Neuronal stem cell (in vitro differentiated cells): ENCODE measurements around the gene KANSL1.
A peak's percentile ranks its signal among the peaks of the same experiment; 100 is the strongest.

Experiments used
- DNase-seq: peaks from one replicate; pipeline ENCODE4 v3.0.0-alpha.2; 2013; ENCODE audit warnings: low spot score
- H2AFZ ChIP-seq: one replicate; pipeline ENCODE4 v1.6.1; 2013; ENCODE audit warnings: mild to moderate bottlenecking, low read length, inconsistent platforms
- H2AK5ac ChIP-seq: 2 replicates; pipeline ENCODE4 v1.6.1; 2013; ENCODE audit warnings: low read depth, mild to moderate bottlenecking, inconsistent platforms, low read length, moderate library complexity, mixed read lengths
- H2BK120ac ChIP-seq: 2 replicates; pipeline ENCODE4 v1.6.1; 2013; ENCODE audit warnings: low read depth, mild to moderate bottlenecking, inconsistent platforms, low read length, moderate library complexity, mixed read lengths
- H2BK12ac ChIP-seq: one replicate; pipeline ENCODE4 v1.6.1; 2013; ENCODE audit warnings: low read length, inconsistent platforms
- H2BK15ac ChIP-seq: 2 replicates; pipeline ENCODE4 v1.6.1; 2013; ENCODE audit warnings: mild to moderate bottlenecking, low read length, inconsistent platforms, mixed read lengths
- H2BK5ac ChIP-seq: one replicate; pipeline ENCODE4 v1.6.1; 2013; ENCODE audit warnings: inconsistent platforms, mild to moderate bottlenecking, low read length, moderate library complexity
- H3K14ac ChIP-seq: one replicate; pipeline ENCODE4 v1.6.1; 2013; ENCODE audit warnings: low read length, inconsistent platforms
- H3K18ac ChIP-seq: 2 replicates; pipeline ENCODE4 v1.6.1; 2013; ENCODE audit warnings: low read length, inconsistent platforms
- H3K23ac ChIP-seq: 2 replicates; pipeline ENCODE4 v1.6.1; 2013; ENCODE audit warnings: low read depth, mild to moderate bottlenecking, mixed read lengths, low read length, inconsistent platforms; ENCODE audit not compliant: poor library complexity
- H3K27ac ChIP-seq: replicated peaks from 3 replicates; pipeline ENCODE4 v1.5.1; 2013; ENCODE audit warnings: low read length, inconsistent platforms
- H3K27me3 ChIP-seq, 3 experiments: 2 replicates each; pipeline ENCODE4 v1.6.1; 2013; ENCODE audit warnings: low read length in 3 of 3, mild to moderate bottlenecking in 2 of 3, inconsistent platforms in 1 of 3, low read depth in 1 of 3, mixed read lengths in 1 of 3, moderate library complexity in 1 of 3; ENCODE audit not compliant: control insufficient read depth in 3 of 3, insufficient read depth in 3 of 3
- H3K36me3 ChIP-seq, 2 donors: replicated peaks in 1 of 2; 2 replicates each; pipeline ENCODE4 v1.6.1; 2013; ENCODE audit warnings: low read length in 2 of 2; ENCODE audit not compliant: control insufficient read depth in 2 of 2, insufficient read depth in 2 of 2
- H3K4ac ChIP-seq: 2 replicates; pipeline ENCODE4 v1.6.1; 2013; ENCODE audit warnings: inconsistent platforms, mild to moderate bottlenecking, low read length, moderate library complexity
- H3K4me1 ChIP-seq, 2 donors: 1 replicate in 1 of 2; 2 replicates in 1 of 2; pipeline ENCODE4 v1.6.1; 2013; ENCODE audit warnings: low read length in 2 of 2, low read depth in 1 of 2; ENCODE audit not compliant: control insufficient read depth in 2 of 2, insufficient read depth in 1 of 2
- H3K4me2 ChIP-seq: one replicate; pipeline ENCODE4 v1.6.1; 2013; ENCODE audit warnings: mild to moderate bottlenecking, low read length, inconsistent platforms; ENCODE audit not compliant: insufficient read depth, poor library complexity, severe bottlenecking
- H3K4me3 ChIP-seq, 2 donors: 2 replicates each; pipeline ENCODE4 v1.5.1; 2013; ENCODE audit warnings: low read length in 2 of 2, mild to moderate bottlenecking in 2 of 2, inconsistent platforms in 1 of 2, moderate library complexity in 1 of 2
- H3K79me1 ChIP-seq: one replicate; pipeline ENCODE4 v1.6.1; 2013; ENCODE audit warnings: low read depth, mild to moderate bottlenecking, inconsistent platforms, low read length, moderate library complexity
- H3K9ac ChIP-seq: one replicate; pipeline ENCODE4 v1.6.1; 2013; ENCODE audit warnings: mild to moderate bottlenecking, low read depth, low read length, inconsistent platforms; ENCODE audit not compliant: poor library complexity
- H3K9me3 ChIP-seq, 2 donors: replicated peaks in 1 of 2; 2 replicates each; pipeline versions ENCODE3 to v1.6.1; 2013; ENCODE audit warnings: low read length in 2 of 2, mild to moderate bottlenecking in 2 of 2, inconsistent platforms in 1 of 2, low read depth in 1 of 2, mixed read lengths in 1 of 2, moderate library complexity in 1 of 2; ENCODE audit not compliant: control insufficient read depth in 2 of 2, insufficient read depth in 1 of 2
- H4K8ac ChIP-seq: one replicate; pipeline ENCODE4 v1.6.1; 2013; ENCODE audit warnings: low read depth, mild to moderate bottlenecking, inconsistent platforms, low read length, moderate library complexity
- H4K91ac ChIP-seq: one replicate; pipeline ENCODE4 v1.6.1; 2013; ENCODE audit warnings: low read length, low read depth, mild to moderate bottlenecking, inconsistent platforms; ENCODE audit not compliant: poor library complexity
- WGBS, 2 donors: extraction: QIAGEN DNeasy Blood & Tissue Kit; methylation state at CpG; one replicate each; pipeline ENCODE4 v1.1.7; 2013; ENCODE audit warnings: missing lambda C conversion rate in 2 of 2, mixed read lengths in 1 of 2; ENCODE audit not compliant: insufficient read length in 2 of 2, insufficient replicate concordance in 1 of 2; ENCODE audit errors: extremely low coverage in 2 of 2; 5-methylcytosine and 5-hydroxymethylcytosine counted together

Gene KANSL1

GRCh38 chr17:46193626-46194392 is 580 bp upstream of the KANSL1 start:
- peak overlapping the region; percentile 94 for H2AFZ ChIP-seq
- peak overlapping the region; percentile 97 for H2BK5ac ChIP-seq
- DNase-seq: peak; percentile 93
- peak overlapping the region; percentile 71 for H2BK15ac ChIP-seq
- H3K27ac ChIP-seq: peak overlapping the region; percentile 94
- peak overlapping the region; percentile 99 for H3K4ac ChIP-seq
- peak overlapping the region; percentile 100 for H3K23ac ChIP-seq
- H3K14ac ChIP-seq: peak overlapping the region; percentile 99
- peak overlapping the region; percentile 58 for H4K8ac ChIP-seq
- peaks cover 0 to 26% of the 10 kb centered on the region in 2 donors for H3K36me3 ChIP-seq
- no peak overlapping the region for H2BK12ac ChIP-seq
- peak overlapping the region; percentile 76 for H2AK5ac ChIP-seq
- H4K91ac ChIP-seq: peak overlapping the region; percentile 94
- H3K9me3 ChIP-seq: peaks cover 2 to 10% of the 10 kb centered on the region in 2 donors
- peaks cover 2 to 12% of the 10 kb centered on the region in 2 donors for H3K4me1 ChIP-seq
- no peaks in the 10 kb centered on the region for H3K27me3 ChIP-seq
- H3K79me1 ChIP-seq: peaks cover 2% of the 10 kb centered on the region
- peak overlapping the region; percentile 98 for H3K4me2 ChIP-seq
- no CpG with 5 or more reads among the region's 60 CpGs for WGBS, 2 donors
- H3K4me3 ChIP-seq: peak overlapping the region; percentile 81 to 89
- H2BK120ac ChIP-seq: peak overlapping the region; percentile 77
- peak overlapping the region; percentile 100 for H3K9ac ChIP-seq
- peak overlapping the region; percentile 100 for H3K18ac ChIP-seq

GRCh38 chr17:46192439-46193150 is 634 bp downstream of the KANSL1 start:
- peak overlapping the region; percentile 99 for H3K9ac ChIP-seq
- no peak overlapping the region for H4K8ac ChIP-seq
- peak overlapping the region; percentile 81 to 87 for H3K4me3 ChIP-seq
- H3K79me1 ChIP-seq: peaks cover 2% of the 10 kb centered on the region
- H2BK15ac ChIP-seq: no peak overlapping the region
- H3K4me2 ChIP-seq: peak overlapping the region; percentile 85
- H2AK5ac ChIP-seq: peak overlapping the region; percentile 30
- peaks cover 0 to 2% of the 10 kb centered on the region in 2 donors for H3K9me3 ChIP-seq
- peak; percentile 75 for DNase-seq
- H2BK12ac ChIP-seq: no peak overlapping the region
- peak overlapping the region; percentile 94 for H2BK5ac ChIP-seq
- H3K36me3 ChIP-seq: peaks cover 0 to 25% of the 10 kb centered on the region in 2 donors
- H3K14ac ChIP-seq: no peak overlapping the region
- peak overlapping the region; percentile 26 for H3K23ac ChIP-seq
- no peaks in the 10 kb centered on the region for H3K27me3 ChIP-seq
- peak overlapping the region; percentile 99 for H3K27ac ChIP-seq
- peak overlapping the region; percentile 22 for H2BK120ac ChIP-seq
- peaks cover 2 to 14% of the 10 kb centered on the region in 2 donors for H3K4me1 ChIP-seq
- WGBS, 2 donors: no CpG with 5 or more reads among the region's 60 CpGs
- peak overlapping the region; percentile 14 for H3K4ac ChIP-seq
- peak overlapping the region; percentile 100 for H3K18ac ChIP-seq
- peak overlapping the region; percentile 75 for H2AFZ ChIP-seq
- no peak overlapping the region for H4K91ac ChIP-seq

- no peak for DNase-seq
- H3K14ac ChIP-seq: no peak overlapping the region
- no CpG with 5 or more reads among the region's 7 CpGs for WGBS, 2 donors
Observed at GRCh38 chr17:46192189-46192438, 1.1 kb downstream of the KANSL1 start.

More at GRCh38 chr17:46192189-46192438, 1.1 kb downstream of the KANSL1 start:
- Histone ChIP-seq H3K27ac (peak overlapping the region; percentile 99), H2AK5ac (no peak overlapping the region), H3K9ac (no peak overlapping the region), H3K27me3 (no peaks in the 10 kb centered on the region), H3K4ac (no peak overlapping the region), H3K4me2 (peak overlapping the region; percentile 85), H3K9me3 (no peaks in the 10 kb centered on the region), H2AFZ (peak overlapping the region; percentile 75), H3K4me1 (peaks cover 2 to 14% of the 10 kb centered on the region in 2 donors), H3K18ac (no peak overlapping the region), H3K23ac (no peak overlapping the region), H4K8ac (no peak overlapping the region), H3K4me3 (peak overlapping the region; percentile 81 to 87), H2BK12ac (no peak overlapping the region), H2BK120ac (no peak overlapping the region), H3K36me3 (peaks cover 0 to 22% of the 10 kb centered on the region in 2 donors), H3K79me1 (peaks cover under 1% of the 10 kb centered on the region), H2BK15ac (no peak overlapping the region), H4K91ac (no peak overlapping the region), H2BK5ac (no peak overlapping the region)
